NCI-H2081 treated with DMSO at 0.1 percent for 48 hours (cell line): ENCODE results near the gene OR5I1.
"Not testable (repeated sequence)": the region's sequence is repeated elsewhere in the genome, so short reads cannot be mapped to it uniquely, and the experiment has no call there.

ENCODE experiments used
- DNase-seq: peaks from one replicate; lab custom pipeline; 2025; lab: John Stamatoyannopoulos, UW

The OR5I1 gene

DNA sequence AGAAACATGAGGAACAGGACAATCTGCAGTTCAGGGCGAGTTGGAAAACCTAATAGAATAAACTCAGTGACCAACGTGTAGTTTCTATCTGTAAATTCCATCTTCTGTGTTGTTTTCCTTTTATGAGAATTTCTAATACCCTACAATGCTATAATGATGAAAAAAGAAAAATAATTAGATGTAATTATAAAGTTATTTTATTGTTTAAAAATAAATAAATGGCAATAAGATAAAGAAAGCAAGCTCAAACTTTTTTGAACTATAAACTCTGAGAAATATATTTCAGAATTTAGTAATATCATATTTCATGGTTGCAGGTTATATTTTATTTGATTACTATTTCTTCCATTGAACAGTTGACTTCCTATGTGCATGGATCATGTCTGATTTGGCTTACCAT is at the start of gene OR5I1:
Gene OR5I1 (minus strand): TSS at position 101 of the 400 bp plus-strand sequence. CDS start 0 bp downstream, at position 101.
- no peak for DNase-seq

GRCh38 chr11:55970935-55971334 is 34.7 kb upstream of the OR5I1 start:
- DNase-seq, result no peak

DNA sequence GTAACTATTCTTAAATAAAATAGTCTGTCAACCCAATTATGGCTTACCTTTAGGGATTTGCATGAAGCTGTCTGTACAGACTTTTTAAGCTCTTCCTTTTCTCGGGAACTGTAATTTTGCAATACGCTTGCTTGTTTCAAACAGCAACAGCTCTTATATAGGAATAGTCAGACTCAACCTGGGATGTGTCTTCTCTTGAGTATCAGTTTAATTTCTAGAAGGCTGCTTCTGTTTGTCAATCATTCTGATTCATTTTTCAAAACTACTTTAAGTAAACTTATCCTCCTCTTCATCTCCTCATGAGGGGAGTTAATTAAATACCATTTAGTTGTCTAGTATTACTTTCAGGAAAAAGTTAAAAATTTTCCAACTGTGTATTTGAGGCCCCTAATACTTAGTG is 33.6 kb upstream of the OR5I1 start, which contains the start of gene OR10AG1:
Gene OR10AG1 (minus strand): TSS at position 101 of the 400 bp plus-strand sequence. CDS start 38 bp downstream, at position 63.
- DNase-seq, result no peak

DNA sequence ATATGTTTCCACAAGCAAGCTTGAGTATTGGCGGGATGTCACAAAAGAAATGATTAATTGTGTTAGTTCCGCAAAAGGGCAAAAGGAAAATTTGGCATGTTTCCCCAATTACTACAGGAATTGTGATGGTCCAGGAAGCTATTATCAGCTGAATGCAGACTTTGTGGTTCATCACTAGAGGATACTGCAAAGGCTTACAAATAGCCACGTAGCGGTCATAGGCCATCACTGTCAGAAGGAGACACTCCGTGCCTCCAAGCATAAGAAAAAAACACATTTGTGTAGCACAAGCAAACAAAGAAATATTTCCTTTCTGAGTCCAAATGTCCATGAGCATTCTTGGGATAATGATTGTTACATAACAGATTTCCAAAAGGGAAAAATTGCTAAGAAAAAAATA is 31.7 kb upstream of the OR5I1 start:
- DNase-seq, result no peak

- no peak for DNase-seq
Observed at GRCh38 chr11:55966391-55966790, 30.2 kb upstream of the OR5I1 start.

- DNase-seq, result no peak
Observed at GRCh38 chr11:55956521-55956920, 20.3 kb upstream of the OR5I1 start.

DNA sequence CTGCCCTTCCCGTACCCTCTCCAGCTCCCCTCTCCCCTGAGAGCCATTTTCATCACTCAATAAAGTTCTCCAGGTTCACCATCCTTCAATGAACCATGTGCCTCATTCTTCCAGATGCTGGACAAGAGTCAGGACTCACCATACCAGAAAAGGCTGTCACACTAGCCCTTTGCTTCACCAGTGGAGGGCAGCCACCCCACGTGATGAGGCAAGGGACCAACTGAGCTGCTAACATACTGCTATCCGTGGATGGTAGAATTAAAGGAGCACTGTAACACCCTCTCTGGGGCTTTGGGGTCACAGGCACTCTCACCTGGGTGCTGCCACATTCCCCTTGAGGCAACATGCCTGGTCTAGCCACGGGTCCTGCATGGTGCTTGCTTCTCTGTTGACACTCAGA is 13.1 kb upstream of the OR5I1 start:
- DNase-seq, result no peak

- no peak for DNase-seq
Observed at GRCh38 chr11:55942785-55943392, 6.7 kb upstream of the OR5I1 start.

- no peak for DNase-seq
Observed at GRCh38 chr11:55920537-55920936, 15.7 kb downstream of the OR5I1 start.

DNA sequence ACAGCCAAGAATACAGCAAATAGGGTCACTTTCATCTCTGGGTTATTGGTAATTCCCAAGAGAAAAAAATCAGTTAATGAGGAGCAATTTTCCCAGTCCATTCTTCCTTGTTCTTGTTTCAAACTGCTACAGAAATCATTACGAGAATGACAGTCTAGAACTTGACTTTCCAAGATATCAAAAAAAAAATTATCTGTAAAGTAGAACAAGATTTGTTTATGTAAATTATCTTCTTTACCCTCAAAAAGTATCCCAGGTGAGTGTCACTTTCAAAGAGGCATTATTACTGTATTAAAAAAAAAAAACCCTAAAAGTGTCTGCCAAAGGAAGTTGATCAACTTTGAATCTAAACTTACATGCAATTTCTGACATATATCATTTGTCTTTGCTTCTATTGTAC is 21.7 kb downstream of the OR5I1 start, which contains the start of gene OR5W2:
Gene OR5W2 (minus strand): TSS at position 101 of the 400 bp plus-strand sequence. CDS start 0 bp downstream, at position 101.
- DNase-seq, result no peak

GRCh38 chr11:55902308-55902707 is 33.9 kb downstream of the OR5I1 start:
- DNase-seq, result no peak

- no peak for DNase-seq
Observed at GRCh38 chr11:55895216-55895615, 41.0 kb downstream of the OR5I1 start.

DNA sequence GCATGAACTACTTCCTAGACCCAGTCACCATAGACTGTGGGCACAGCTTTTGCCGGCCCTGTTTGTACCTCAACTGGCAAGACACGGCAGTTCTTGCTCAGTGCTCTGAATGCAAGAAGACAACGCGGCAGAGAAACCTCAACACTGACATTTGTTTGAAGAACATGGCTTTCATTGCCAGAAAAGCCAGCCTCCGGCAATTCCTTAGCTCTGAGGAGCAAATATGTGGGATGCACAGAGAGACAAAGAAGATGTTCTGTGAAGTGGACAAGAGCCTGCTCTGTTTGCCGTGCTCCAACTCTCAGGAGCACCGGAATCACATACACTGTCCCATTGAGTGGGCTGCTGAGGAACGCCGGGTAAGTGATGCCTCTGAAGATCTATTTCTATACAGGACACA is 50.7 kb downstream of the OR5I1 start:
- DNase-seq, result not testable (repeated sequence)
